Epithelial cell of prostate (primary cell): ENCODE data around the gene UBAC1.

ENCODE experiments used
- DNase-seq: peaks from one replicate; pipeline ENCODE4 v3.0.0-alpha.2; 2011; ENCODE audit warnings: low read depth, low spot score
- H3K27ac ChIP-seq: fragments of 450-650 bp; 2 replicates; pipeline ENCODE4 v1.5.1; 2017; ENCODE audit warnings: mild to moderate bottlenecking

The UBAC1 gene, protein sequence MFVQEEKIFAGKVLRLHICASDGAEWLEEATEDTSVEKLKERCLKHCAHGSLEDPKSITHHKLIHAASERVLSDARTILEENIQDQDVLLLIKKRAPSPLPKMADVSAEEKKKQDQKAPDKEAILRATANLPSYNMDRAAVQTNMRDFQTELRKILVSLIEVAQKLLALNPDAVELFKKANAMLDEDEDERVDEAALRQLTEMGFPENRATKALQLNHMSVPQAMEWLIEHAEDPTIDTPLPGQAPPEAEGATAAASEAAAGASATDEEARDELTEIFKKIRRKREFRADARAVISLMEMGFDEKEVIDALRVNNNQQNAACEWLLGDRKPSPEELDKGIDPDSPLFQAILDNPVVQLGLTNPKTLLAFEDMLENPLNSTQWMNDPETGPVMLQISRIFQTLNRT

DNA sequence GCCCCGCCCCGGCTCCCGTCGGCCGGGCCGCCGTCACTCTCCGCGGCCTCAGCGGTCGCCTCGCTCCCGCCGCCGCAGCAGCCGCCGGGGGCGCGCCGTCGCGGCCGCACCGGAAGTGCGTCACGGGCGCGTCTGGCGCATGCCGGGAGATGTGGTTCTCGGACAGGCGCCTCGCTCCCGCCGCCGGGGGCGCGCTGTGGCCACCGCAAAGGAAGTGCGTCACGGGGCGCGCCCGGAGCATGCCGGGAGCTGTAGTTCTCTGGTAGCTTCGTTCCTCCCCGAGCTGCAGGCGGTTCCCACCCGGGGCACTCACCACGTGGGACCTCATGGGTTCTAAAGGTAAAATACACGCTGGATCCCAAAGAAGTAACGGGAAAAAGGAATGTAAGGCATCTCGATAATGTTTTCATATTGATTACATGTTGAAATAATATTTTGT lies at the start of gene UBAC1:
Gene UBAC1 (minus strand): TSS at position 97 of the 439 bp plus-strand sequence. CDS start 211 bp downstream, outside the sequence.
- H3K27ac ChIP-seq: peak within 1 kb of the TSS; percentile 42
- peak; percentile 85 for DNase-seq

DNA sequence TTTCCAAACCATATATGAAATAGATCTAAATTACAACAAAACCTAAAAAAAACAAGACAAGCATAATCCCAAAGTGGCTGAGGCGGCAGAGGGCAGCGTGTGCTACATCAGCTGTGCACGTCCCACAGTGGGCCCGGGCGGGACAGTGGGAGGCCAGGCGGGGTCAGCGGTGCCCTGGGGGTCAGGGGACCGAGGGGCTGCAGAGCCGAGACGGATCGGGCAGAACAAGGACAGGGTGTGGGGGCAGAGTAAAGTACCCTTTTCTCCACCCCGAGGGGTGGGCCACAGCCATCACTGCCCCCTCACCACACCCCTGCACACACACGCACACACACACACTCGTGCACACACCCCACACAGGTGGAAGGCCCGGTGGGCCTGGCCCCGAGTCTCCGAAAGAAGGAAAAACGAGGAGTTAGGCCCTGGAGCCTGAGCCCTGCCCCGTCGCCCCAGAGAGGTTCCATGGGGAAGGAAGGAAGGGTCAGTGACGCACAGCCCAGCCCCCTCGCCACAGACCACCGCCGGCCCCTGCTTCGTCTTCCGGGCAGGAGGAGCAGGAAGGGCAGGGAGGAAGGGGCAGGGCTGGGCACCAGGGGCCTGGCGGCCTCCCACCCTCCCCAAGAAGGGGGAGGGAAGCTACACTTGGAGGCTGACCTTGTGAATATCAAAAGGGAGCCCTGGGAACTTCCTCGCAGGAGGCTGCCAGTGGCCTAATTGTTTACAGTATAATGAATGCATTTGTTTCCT lies 49.6 kb upstream of the UBAC1 start:
- DNase-seq: no peak
- H3K27ac ChIP-seq: no peak overlapping the region

GRCh38 chr9:136010176-136010575 lies 49.0 kb upstream of the UBAC1 start:
- H3K27ac ChIP-seq: no peak overlapping the region
- no peak for DNase-seq

DNA sequence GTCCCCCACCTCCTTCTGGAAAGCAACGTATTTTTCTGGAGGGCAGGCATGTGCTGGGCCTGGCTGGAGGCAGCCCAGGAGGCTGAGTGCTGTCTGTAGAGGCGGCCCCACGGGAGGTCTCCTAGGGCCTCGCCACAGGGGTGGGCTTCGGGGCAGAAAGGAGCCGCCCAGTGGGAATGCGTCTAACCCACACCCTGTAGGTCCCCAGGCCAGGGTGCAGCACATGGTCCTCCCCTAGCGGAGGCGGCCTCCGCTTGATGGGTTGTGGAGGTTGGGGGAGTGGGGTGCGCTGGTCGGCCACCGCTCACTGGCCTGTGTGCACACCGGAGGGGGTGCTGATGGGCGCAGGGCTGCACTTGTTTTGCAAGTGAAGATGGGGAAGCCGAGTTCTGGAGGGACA lies 48.3 kb upstream of the UBAC1 start:
- no peak overlapping the region for H3K27ac ChIP-seq
- no peak for DNase-seq

- H3K27ac ChIP-seq: no peak overlapping the region
- DNase-seq: no peak
These were observed 47.5 kb upstream of the UBAC1 start for GRCh38 chr9:136008693-136008997.

GRCh38 chr9:136007934-136008692 lies 46.9 kb upstream of the UBAC1 start:
- peak; percentile 1 for DNase-seq
- no peak overlapping the region for H3K27ac ChIP-seq

- no peak overlapping the region for H3K27ac ChIP-seq
These were observed 46.2 kb upstream of the UBAC1 start for GRCh38 chr9:136007276-136007933.

DNA sequence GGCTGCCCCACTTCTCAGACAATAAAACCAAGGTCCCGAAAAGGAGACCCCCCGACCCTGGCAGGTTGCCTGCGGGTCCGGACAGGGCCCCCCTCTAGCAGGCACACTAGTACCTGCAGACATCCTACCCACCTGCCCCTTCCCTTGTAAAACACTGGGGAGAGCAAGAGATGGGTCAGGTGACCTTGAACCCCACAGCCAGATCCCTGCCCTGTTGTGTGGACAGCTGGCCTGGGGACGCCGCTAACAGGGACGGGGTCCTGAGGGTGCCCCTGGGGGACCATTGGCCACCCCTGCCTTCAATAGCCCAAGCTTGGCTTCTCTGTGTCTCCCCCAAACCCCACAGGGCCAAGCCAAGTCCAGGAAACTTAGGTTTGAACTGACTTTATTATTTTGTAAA lies 45.0 kb upstream of the UBAC1 start:
- no peak overlapping the region for H3K27ac ChIP-seq
- no peak for DNase-seq

More at GRCh38 chr9:136007276-136007933, 46.2 kb upstream of the UBAC1 start:
- no peak for DNase-seq

DNA sequence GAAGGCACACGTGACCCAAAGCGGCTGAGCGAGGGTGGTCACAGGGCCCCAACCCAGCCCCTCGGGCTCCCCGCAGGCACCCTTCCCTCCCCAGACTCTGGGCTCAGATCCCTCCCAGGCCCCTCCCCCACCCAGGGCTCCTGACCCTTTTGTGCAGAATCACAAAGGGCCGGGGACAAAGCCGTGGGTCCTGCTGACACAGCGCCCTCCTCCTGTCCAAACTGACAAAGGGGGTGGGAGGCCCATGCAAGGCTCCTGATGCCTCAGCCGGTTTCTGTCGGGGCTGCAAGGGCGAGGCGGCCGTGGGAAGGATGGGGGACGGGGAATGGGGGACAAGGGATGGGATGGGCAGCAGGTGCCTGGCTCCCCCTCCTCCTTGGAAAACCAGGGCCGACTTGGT lies 43.5 kb upstream of the UBAC1 start:
- no peak overlapping the region for H3K27ac ChIP-seq
- no peak for DNase-seq

DNA sequence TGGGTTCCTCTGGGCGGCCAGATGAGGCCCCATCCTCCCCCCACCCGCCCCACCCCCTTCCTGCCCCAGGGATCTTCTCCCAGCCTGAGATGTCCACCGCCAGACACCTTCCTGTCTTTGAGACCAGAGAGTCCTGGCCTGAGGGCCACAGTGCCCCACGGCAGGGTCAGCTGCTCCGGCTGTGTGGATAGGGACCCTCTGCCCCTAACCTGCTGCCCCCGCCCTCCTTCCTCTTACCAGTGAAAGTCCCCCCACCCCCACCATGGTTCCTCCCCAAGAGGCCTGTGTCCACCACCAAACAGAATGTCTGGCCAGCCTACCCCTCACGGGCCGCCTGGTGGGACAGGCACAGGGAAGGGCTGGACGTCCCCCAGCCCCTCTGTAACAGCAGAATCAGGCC lies 43.0 kb upstream of the UBAC1 start:
- DNase-seq: no peak
- no peak overlapping the region for H3K27ac ChIP-seq

DNA sequence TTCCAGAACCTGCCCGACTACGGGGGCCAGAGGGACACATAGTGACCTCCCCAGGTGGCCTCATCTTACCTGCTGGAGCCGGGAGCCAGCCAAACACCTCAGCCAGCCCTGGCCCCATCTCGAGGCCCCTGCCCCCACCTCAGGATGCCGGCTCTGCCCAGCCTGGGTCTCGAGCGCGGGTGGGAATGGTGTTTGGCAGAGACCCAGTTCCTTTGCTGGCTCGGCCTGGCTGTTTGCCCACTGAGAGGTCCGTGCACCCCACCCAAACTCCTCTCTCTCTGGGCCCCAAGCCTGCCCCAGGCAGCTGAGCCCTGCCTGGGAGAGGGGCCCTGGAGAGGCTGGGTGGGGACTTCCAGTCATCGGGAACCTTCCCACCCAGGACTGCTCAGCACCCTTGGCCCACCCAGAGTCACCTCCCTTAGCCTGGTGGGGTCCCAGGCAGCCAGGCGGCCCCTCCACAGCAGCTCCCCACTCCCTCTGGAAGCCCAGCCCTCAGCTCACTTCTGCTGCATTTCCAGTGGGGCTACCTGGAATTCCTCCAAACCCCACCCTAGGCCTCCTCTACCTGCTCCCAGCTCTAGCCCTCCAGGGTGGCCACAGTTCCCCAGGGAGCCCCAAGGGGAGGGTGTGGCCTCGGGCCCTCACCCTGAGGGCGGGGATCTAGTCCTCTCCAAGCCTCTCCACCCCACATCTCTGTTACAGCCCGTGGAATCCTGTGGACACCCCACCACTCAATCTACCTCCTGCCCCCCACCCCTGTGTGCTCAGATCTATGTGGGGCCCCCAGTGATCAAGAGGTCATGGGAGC lies 42.4 kb upstream of the UBAC1 start:
- H3K27ac ChIP-seq: no peak overlapping the region
- DNase-seq: no peak

GRCh38 chr9:136002881-136003280 lies 41.7 kb upstream of the UBAC1 start:
- DNase-seq: no peak

GRCh38 chr9:136002215-136002614 lies 41.0 kb upstream of the UBAC1 start:
- H3K27ac ChIP-seq: no peak overlapping the region
- DNase-seq: no peak

More at GRCh38 chr9:136002881-136003280, 41.7 kb upstream of the UBAC1 start:
- H3K27ac ChIP-seq: no peak overlapping the region

DNA sequence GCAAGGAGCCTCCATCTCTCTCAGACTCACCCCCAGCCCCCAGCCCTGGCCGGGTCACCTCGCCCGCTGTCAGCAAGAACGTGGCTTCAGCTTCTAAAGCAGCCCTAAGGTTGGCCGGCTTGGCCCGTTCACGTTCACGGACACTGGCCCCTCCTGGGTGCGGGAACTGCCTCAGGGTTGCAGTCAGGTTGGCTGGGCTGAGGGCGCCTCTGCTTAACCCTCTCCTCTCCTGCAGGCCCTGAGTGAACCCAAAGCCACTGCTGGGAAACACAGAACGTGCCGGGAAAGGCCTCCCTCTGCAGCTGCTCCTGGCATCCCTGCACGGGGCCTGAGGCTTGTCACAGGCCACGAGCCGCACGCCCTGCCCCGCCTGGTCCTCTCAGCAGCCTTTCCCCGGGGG lies 40.1 kb upstream of the UBAC1 start:
- no peak overlapping the region for H3K27ac ChIP-seq
- no peak for DNase-seq

DNA sequence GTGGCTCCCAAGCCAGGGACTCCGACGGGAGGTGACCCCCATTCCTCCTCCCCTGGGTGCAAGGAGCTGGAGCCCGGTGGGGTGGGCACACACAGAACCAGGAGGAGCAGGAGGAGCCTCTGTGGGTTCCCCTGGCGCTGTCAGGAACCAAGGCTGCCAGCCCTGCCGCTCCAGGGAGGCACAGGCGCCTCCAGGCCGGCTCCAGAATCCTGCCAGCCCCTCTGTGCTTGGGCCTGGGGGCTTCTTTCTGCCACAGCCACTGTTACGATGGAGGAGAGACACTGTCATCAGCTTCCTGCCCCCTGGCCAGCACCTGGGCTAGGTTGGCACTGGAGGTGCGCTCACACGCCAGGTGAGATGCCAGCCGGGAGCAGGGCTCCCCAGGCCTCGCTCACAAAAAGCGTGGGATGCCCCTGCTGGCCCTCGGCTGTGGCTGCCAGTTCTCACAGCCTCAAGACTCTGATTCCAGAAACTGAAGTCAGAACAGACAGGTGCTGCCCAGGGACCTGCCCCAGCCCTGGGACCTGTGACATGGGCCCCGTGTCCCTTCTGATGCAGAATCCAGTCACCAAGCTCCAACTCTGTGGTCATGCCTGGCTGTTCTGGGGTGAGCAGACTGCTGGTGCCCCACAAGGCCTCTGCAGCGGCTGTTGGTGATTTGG lies 37.4 kb upstream of the UBAC1 start:
- DNase-seq: no peak
- no peak overlapping the region for H3K27ac ChIP-seq

- H3K27ac ChIP-seq: no peak overlapping the region
- DNase-seq: no peak
These were observed 36.8 kb upstream of the UBAC1 start for GRCh38 chr9:135998016-135998380.

DNA sequence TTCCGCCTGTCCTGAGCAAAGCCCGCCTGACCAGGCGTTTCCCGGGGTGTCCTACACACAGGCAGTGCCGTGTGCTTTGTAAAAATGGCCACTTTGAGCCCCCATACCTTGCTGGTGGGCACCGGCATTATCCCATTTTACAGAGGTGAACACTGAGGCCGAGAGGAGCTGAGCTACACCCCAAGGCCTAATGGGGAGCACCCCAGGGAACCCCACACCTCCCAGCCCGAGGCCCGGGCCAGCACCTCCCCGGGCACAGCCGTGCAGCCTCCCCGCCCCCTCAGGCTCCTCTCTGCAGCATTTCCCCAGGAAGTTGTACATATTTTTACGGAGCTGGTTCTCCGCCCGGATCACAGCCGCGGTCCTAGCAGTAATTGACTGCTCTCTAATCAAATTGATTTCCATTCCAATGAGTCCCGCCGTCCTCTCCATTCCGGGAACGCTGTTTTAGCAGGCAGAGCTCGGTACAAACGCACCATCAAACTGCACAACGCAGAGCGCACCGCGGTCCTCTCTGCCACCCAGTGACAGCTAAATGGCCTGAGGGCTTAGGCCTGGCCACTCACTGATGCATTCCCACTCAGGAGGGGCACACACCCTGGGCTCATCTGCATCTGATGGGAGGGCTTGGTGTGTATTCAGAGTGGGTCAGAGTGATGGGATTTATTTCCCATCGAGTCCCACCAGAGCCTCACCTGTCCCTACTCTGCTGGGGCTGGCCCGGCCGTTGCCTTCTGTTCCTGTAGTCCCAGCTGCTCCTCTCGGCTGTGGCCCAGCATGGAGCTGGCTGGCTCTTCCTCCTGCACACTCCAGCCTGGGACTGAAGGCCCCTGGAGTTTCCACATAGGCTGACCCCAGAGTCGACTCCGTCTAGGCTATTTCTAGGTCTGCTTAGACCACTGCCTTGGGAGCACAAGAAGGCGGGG lies 36.2 kb upstream of the UBAC1 start:
- no peak overlapping the region for H3K27ac ChIP-seq
- no peak for DNase-seq

DNA sequence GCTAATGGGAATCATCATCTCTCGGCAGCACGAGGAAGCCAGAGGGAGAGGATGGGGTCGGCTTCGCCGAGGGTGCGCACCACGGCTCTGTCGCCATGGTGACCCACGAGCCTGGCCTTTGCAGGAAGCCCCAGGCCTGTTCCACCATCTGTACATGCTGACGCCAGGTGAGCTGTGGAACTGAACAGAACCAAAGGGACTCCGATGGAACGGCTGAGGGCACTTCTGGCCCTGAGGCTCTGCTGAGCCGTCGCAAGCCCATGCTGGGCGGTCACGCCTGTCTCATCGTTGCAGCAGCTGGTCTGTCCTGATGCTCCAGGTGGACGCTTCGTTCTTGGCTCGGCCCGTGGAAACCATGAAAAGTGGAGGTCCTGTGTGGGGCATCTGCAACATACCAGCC lies 34.6 kb upstream of the UBAC1 start:
- H3K27ac ChIP-seq: no peak overlapping the region
- DNase-seq: no peak
